GM10266 (cell line): ENCODE measurements around the gene DAPK3.
A peak's percentile ranks its signal among the peaks of the same experiment; 100 is the strongest.
"Not testable (repeated sequence)": the region's sequence is repeated elsewhere in the genome, so short reads cannot be mapped to it uniquely, and the experiment has no call there.

ENCODE experiments used
- DNase-seq: peaks from one replicate; pipeline ENCODE4 v3.0.0; 2012; ENCODE audit errors: extremely low spot score
- CTCF ChIP-seq: IDR thresholded peaks from 2 replicates; pipeline ENCODE4 v1.5.1; 2012; ENCODE audit warnings: mild to moderate bottlenecking, low read depth; ENCODE audit not compliant: control insufficient read depth, insufficient read depth; ENCODE audit errors: missing control alignments

DAPK3 gene

DNA sequence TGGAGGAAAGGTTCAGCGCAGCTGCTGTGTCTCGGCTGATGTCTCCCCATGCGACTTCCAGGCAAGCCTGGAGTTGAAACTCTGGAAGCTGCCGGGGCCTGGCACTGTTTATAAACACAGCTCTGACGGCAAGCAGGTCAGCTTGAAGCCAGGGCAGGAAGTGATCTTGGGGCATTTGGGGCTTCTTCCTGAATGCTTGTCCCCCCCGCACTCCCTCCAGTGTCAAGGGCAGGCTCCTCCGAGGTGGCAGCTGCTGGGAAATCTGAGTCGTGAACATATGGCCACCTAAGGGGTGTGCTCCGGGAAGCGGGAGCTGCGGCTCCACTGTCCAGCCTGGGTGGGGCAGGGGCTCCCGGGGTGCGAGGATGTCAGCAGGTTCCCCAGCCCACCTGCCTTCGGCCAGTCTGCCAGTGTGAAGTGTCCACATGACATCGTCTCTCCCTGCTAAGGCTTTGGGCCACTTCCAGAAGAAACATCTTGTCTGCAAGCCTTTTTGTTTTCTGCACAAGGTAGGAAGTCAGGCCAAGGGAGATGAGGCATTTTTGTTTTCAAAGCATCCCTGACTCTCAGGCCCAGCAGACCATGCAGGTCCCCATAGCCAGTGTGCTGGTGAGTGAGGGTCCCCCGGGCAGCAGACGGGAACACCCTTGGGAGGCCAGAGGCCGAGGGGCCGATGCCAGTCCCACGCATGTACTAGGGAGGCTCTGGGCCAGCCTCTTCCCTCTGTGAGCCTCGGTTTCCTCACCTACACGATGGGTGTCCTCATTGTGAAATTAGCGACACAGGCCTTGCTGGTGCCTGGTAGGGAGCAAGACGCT lies 39.3 kb upstream of the DAPK3 start:
- DNase-seq, result no peak
- no peak for TF ChIP-seq CTCF

GRCh38 chr19:4007836-4008539 lies 37.1 kb upstream of the DAPK3 start:
- no peak for DNase-seq

DNA sequence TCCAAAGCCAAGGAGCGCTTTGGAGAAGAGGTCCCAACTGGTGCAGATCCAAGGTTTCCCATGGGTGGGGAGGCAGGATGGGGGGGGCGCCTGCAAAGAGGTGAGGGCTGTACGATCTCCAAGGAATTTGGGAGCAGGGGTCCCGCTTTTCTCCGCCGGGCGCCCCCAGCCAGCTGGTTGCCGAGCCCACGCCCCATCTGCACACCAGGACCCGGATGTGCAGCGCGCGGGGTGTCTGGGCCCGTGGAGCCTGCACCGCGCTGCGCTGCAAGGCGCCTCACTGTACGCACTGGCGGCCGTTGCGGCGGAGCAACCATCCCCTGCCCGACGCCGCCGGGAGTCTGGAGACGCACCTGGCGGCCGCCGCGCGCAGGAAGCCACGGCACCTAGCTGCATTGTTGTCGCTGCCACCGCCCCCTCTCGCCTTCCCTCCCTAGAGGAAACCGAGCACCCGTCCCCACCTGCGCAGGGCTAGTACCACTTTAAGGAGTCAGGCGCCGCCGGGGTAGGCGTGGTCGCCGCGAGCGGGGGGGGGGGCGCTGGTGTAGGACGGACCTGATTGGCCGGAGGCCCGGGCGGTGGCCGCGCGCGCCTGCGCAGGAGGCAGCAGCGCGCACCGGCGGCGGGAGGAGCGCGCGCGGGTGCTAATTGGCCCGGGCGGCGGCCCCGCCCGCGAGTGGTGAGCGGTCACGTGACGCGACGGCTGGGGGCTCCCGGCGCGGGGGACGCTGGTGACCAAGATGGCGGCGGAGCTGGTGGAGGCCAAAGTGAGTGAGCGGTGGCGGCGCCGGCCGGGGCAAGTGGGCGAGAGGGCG lies 36.3 kb upstream of the DAPK3 start, which contains the start of gene PIAS4:
Gene PIAS4, plus strand, starts transcription at position 716 of the 815 bp plus-strand sequence. Its CDS starts 25 bp downstream, at position 741.
- TF ChIP-seq CTCF, result no peak
- peak; percentile 100 for DNase-seq

More at GRCh38 chr19:4007836-4008539, 37.1 kb upstream of the DAPK3 start:
- no peak for TF ChIP-seq CTCF

GRCh38 chr19:4005436-4005835 lies 34.5 kb upstream of the DAPK3 start:
- not testable (repeated sequence) for DNase-seq

DNA sequence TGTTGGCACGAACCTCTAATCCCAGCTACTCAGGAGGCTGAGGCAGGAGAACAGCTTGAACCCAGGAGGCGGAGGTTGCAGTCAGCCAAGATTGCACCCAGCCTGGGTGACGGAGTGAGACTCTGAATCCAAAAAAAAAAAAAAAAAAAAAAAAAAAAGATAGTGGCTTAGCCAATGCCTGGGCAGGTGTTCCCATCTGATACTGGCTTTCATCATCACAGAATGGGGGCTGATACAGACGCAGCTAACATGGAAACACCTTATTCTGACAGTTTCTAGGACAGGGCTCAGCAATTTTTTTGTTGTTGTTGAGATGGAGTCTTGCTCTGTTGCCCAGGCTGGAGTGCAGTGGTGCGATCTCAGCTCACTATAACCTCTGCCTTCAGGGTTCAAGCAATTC lies 29.9 kb upstream of the DAPK3 start:
- DNase-seq, result not testable (repeated sequence)

DNA sequence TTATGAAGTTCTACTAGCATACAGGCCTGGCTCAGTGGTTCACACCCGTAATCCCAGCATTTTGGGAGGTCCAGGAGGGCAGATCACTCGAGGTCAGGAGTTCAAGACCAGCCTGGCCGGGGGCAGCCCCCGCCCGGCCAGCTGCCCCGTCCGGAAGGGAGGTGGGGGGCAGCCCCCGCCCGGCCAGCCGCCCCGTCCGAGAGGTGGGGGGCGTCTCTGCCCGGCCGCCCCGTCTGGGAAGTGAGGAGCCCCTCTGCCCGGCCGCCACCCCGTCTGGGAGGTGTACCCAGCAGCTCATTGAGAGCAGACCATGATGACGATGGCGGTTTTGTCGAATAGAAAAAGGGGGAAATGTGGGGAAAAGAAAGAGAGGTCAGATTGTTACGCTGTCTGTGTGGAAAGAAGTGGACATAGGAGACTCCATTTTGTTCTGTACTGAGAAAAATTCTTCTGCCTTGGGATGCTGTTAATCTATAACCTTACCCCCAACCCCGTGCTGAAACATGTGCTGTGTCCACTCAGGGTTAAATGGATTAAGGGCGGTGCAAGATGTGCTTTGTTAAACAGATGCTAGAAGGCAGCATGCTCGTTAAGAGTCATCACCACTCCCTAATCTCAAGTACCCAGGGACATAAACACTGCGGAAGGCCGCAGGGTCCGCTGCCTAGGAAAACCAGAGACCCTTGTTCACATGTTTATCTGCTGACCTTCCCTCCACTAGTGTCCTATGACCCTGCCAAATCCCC lies 27.9 kb upstream of the DAPK3 start:
- DNase-seq, result not testable (repeated sequence)

- TF ChIP-seq CTCF, result no peak
Measured at GRCh38 chr19:3995607-3996006, 24.7 kb upstream of the DAPK3 start.

DNA sequence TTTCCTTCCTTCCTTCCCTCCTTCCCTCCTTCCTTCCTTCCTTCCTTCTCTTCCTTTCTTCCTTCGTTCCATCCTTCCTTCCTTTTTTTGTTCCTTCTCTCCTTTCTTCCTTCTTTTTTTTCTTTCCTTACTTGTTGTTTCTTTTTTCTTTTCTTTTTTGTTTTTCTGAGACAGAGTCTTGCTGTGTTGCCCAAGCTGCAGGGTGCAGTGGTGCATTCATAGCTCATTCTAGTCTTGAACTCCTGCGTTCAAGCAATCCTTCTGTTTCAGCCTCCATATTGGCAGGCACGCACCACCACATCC lies 19.9 kb upstream of the DAPK3 start:
- TF ChIP-seq CTCF, result no peak
- no peak for DNase-seq

More at GRCh38 chr19:3995607-3996006, 24.7 kb upstream of the DAPK3 start:
- DNase-seq, result no peak
